Fibroblast of skin of right quadriceps (primary cell): ENCODE measurements around the gene HCK.

Experiments used
- DNase-seq: peaks from one replicate; pipeline ENCODE4 v3.0.0-alpha.2; 2013

HCK gene

DNA sequence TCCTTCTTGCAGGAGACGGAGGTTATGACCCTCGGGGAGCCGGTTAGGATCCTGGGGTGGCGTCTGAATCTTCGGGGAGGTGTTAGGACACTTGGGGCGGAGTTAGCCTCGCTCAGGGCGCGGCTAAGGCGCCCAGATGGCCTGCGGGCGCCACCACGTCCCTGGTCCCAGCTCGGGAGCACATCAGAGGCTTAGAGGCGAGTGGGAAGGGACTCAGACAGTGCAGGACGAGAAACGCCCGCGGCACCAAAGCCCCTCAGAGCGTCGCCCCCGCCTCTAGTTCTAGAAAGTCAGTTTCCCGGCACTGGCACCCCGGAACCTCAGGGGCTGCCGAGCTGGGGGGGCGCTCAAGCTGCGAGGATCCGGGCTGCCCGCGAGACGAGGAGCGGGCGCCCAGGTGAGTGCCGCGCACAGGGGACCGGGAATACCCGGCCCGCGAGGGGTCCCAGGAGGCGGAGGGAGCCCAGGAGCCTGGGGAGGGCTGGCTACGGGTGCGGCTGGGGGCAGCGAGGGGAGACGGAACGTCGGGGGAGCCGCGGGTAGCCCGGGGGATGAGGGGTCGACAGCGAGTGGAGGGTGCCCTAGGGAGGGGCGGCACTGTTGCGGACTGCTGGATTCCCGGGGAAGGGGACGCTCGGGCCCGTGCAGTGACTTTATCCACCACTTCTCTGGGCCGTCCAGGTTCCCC is at the start of gene HCK:
Gene HCK (plus strand): TSS at position 153 of the 688 bp plus-strand sequence.
- DNase-seq, result no peak

DNA sequence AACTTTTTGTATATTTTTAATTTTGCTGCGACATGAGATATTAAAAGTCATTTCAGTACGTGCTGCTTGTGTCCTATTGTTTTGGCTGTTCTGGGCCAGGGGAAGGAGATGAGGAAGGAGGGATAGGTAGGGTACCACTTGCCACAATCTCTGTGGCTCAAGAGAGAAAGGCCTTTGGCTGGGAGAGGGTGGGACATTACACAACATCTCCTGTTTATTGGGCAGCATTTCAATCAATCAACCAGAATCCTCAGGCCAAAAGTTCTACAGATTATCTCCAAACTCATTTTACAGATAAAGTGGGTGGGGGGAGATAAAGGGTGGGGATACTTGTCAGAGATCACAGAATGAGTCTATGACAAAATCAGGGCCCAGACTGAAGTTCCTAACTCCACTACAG is 48.7 kb upstream of the HCK start:
- DNase-seq, result no peak

DNA sequence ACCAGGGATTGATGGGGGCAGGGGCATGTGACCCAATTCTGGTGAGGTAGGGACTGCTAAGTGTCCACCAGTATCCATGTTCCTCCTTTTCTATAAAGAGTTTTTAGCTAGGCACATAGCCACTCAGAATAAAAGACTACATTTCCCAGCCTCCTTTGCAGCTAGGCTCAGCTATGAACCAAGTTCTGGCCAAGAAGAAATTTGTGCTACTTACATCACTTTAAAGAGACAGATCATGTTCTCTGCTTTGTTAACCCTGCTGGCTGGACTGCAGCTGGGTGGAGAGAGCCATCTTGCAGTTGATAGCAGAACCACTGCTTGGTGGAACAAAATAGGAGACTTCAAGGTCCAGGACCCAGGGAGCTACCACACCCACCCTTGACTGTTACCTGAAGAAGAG is 47.1 kb upstream of the HCK start:
- DNase-seq, result peak; percentile 7

DNA sequence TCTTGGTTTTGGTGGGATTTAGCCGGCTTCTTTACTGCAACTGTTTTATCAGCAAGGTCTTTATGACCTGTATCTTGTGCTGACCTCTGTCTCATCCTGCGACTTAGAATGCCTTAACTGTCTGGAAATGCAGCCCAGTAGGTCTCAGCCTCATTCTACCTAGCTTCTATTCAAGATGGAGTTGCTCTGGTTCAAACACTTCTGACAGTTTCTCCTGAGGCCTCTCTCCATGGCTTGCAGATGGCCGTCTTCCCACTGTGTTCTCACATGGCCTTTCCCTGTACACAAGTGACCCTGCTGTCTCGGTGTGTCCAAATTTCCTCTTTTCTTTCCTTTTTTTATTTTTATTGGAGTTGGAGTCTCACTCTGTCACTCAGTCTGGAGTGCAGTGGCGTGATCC is 46.0 kb upstream of the HCK start:
- no peak for DNase-seq

DNA sequence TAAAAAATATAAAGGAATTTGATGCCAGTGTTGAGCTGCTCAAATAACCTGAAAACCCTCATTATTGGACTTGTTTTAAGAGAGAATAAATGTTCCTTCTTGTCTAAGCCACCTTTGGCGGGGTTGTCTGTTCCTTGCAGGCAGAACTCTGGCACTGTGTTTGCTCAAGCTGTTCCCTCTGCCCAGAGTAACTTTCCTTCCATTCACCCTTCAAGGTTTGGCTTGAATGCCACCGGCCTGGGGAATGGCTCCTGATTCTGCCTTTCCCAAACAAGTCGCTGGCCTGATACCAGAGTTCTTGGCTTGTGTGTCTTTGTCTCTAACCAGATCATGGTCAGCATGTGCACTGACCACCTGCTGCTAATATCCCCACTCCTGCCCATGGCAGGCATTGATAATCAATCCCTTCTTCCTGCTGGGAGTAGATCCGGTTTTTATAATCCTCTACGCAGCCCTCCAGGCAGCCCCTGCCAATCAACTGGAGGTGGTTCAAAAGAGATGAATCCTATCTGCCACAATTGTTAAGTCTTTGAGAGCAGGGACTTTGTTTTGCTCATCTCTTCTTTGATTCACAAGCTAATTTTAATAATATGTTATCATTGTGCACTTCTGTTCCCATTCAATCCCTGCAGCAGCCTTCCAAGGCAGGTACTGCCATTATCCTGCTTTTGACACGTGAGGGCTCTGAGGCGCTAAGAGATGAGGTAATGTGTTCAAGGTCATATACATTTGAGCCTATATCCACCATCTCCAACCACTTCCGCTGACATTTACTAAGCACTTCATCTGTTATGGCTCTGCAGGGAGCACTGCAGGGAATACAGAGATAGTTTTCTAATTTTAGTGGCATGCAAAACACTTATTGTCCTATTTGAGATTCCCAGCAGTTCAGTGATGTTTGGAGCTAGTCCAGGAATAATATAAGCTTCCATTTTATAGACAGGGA is 44.9 kb upstream of the HCK start:
- no peak for DNase-seq

DNA sequence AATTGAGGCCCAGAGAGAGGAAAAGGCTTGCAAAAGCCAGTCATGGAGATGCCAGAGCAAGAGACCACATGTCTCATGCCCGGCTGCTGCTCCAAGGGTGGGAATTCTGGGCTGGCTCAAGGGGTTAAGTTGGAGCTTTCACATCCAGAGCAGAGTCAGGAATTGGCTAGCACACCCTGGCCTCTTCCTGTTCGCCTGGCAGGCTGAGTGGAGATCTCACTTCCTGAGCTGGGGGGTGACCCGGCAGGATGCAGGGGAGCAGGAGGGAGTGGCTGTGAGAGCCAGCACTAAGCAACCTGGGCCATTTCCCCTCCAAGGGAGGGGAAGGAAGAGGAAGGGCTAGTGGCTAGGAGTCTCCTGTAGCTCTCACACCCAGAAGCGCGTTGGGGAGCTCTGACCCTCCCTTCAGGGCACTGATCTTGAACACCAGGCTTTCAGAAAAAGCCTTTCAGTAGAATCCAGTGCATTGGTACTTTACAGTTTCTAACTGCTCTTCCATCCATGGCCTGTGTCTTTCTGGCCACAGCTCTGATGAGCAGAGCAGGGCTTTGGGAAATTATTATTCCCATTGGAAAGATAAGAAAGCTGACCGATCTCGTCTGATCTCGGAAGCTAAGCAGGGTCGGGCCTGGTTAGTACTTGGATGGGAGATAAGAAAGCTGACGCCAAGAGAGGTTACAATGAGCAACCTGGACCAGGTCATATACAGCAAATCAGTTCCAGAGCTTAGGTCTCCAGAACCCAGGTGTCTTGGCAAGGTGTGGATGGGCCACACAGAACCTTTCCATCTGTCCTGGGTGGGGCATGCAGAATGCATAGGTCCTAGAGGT is 44.0 kb upstream of the HCK start:
- DNase-seq, result no peak

DNA sequence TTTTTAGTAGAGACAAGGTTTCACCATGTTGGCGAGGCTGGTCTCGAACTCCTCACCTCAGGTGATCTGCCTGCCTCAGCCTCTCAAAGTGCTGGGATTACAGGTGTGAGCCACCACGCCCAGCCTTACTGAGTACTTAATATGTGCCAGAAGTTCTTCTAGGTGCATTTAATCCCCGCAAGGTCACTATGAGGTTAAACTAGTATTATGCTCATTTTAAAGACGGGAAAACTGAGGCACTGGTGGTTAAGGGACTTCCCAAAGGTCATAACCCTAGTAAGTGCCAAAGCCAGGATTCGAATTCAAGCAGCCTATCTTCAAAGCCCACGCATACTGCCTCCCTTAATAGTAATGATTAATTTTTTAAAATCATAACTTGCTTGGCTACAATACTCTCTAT is 42.5 kb upstream of the HCK start:
- DNase-seq, result no peak

DNA sequence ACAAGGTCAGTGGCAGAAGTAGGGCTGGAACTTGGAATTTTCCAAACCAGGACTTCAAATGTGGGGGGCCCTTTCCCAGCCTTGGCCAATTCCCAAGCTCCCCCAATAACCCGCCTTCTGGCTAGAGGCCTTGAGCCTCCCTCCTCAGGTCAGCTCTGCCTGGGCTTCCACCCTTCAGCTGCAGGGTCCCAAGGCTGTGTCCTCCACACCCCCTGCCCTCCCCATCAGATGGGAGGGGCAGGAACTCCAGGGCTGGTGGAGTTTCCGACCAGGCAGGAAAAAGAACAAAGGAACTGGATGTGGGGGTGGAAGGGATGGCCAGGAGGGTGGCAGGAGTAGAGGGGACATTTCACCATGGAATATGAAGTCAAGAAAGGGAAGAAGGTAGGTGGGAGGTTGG is 41.9 kb upstream of the HCK start, which contains the start of gene CCM2L:
Gene CCM2L (plus strand): TSS at position 338 of the 400 bp plus-strand sequence. CDS start 17 bp downstream, at position 355.
- no peak for DNase-seq

DNA sequence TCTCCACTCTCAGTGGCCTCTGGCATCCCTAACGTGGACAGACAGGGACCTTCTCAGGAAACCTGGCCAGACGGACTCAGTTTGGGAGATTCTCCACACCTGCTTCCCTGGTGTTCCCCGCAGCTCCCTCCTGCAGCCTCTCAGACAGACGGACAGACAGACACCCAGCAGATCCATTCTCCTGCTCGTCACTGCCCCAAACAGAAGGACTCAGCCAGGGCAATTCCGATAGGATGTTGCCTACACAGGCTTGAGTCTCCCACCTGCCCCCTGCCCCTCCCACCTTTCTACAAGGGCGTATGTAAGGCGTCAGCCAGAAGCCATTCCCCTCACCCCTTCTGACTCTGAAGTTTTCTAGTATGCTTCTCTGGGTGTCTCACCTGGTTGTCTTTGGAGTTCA is 41.4 kb upstream of the HCK start:
- DNase-seq, result no peak

DNA sequence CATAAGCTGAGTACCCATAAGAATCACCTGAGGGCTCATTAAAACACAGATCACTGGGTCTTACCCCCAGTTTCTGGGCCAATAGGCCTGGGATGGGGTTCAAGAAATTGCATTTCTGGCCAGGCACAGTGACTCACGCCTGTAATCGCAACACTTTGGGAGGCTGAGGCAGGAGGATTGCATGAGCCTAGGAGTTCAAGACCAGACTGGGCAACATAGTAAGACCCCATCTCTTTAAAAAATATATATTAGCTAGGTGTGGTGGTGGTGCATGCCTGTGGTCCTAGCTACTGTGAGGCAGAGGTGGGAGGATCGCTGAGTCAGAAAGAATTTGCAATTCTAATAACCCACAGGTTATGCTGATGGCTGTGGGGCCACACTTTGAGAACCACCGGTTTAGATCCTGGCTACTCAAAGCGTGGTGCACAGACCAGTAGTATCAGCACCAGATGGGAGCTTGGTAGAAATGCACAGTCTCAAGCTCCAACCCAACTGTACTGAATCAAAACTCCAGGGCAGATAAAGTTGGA is 39.8 kb upstream of the HCK start:
- DNase-seq, result no peak

DNA sequence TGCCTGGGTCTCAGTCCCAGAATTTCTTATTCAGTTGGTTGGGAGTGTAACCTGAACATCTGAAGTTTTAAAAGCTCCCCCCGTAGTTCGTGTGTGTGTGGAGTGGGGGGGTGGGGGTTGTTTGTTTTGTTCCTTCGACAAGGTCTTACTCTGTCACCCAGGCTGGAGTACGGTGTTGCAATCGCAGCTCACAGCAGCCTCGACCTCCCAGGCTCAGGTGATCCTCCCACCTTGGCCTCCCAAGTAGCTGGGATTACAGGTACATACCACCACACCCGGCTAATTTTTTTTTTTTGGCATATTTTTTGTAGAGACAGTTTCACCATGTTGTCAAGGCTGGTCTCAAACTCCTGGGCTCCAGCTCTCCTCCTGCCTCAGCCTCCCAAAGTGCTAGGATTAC is 38.7 kb upstream of the HCK start:
- DNase-seq, result no peak

DNA sequence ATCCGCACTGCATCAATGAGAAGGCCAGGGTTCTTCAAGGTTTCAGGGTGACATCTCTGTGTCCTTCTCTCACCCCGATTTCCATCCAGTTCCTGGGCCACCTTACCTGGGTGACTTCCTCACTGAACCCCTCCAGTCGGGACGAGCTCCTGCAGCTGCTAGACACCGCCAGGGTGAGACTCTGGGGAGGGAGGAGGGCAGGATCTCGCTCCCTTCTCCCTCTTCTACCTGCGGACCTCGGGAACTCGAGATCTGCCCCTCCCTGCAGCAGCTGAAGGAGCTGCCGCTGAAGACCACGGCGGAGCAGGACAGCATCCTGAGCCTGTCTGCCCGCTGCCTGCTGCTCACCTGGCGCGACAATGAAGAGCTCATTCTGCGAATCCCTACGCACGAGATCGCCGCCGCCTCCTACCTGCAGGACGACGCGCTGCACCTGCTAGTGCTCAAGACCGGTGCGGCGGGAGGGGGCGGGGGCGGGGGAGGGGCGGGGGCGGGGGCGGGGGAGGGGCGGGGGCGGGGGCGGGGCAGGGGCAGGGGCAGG is 34.3 kb upstream of the HCK start:
- no peak for DNase-seq

DNA sequence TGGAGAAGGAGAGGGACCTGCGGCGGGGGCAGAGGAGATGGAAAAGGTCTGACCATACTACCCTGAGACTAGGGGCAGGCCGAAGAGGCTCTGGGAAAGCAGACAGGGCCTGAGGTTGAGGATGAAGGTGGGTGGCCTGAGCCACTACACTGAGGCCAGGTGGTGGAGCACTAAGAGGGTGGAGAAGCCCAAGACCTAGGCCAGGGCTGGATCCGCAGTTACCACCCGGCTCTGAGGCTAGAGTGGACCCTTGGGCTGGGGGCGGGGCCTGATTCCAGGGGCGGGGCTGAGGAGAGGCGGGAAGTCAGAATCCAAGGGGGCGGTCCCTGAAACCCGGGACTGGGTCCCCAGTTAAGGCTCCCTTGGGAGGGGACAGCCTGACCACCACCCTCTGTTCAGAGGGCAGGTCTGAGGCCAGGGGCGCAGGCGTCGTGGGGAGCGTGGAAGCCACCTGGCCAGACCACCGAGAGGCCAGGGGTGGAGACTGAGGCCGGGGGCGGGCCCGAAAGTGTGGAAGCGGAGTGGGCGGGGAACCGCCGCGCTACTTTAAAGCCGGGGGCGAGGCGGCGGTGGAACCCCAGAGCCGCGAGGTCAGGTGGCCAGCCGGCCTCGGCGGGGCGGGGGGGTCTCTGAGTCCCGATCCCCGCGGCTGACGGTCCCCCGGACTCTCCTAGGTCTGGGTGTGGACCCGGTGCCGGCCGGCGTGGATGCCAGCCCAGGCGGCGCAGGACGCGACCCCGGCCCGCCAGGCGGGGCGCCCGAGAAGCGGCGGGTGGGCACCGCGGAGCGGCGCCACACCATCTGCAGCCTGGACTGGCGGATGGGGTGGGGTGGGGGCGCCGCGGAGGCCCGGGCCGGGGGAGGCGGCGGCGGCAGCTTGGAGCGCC is 33.5 kb upstream of the HCK start:
- DNase-seq, result no peak

DNA sequence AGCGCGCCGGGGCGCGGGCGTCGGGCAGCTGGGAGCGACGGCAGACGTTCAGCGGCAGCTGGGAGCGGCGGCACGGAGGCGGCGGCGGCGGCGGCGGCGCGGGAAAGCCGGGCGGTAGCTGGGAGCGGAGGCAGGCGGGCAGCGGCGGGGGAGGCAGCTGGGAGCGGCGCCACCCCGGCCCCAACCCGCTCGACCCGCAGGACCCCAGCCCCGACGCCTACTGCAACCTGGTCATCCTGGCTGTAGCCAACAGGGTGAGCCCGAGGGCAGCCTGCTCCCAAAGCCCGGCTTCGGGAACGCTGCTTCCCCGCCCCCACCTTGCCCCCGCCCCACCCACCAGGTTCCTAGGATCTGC is 32.9 kb upstream of the HCK start:
- no peak for DNase-seq

DNA sequence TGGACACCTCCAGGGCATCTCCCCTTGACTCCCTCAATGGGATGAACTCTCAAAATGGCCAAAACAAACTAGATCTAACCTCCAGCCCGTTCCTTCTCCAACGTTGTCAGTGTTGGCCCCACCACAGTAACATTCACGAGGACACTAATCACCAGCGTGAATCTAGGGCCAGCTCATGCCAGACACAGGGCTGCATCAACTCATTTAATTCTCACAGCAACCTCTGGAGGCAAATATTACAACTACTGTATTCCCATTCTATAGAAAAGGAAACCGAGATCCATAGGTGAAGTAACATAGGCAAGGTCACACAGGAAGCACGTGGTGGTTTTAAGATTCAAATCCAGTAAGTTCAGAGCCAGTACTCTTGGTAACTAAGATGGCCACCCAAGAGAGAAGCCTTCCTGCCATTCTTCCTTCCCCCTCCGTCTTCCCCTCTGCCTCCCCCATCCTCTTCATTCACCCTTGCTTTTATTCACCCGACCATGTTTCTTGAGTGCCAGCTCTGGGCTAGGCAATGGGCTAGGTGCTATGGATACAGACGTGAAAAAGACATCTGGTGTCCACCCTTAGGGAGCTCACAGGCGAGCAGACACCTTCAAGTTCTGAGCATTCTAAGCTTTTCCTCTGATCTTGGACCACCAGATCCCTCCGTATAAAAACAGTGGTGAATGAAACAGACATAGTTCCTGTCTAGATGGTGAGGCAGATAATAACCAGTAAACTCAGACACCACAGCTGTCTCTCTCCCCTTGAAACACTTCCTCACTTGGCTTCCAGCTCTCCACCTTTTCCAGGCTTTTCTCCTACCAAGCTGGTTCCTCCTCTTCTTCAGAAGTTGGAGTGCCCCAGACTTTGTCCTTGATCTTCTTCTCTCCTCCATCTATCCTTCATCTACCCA is 32.2 kb upstream of the HCK start:
- no peak for DNase-seq

DNA sequence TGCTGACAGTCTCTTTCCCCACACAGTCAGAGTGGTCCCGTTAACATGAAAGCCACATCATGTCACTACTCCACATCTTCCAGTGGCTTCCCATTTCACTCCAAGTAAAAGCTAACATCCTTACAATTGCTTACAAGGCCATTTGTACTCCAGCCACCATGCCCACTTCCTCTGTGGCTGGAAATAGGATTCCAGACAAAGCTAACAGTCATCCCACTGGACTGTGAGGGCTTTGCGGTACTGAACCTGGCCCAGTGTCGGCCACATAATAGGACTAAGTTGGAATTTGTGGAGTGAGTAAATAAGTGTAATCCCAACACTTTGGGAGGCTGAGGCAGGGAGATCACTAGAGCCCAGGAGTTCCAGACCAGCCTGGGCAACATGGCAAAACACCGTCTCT is 31.0 kb upstream of the HCK start:
- no peak for DNase-seq

DNA sequence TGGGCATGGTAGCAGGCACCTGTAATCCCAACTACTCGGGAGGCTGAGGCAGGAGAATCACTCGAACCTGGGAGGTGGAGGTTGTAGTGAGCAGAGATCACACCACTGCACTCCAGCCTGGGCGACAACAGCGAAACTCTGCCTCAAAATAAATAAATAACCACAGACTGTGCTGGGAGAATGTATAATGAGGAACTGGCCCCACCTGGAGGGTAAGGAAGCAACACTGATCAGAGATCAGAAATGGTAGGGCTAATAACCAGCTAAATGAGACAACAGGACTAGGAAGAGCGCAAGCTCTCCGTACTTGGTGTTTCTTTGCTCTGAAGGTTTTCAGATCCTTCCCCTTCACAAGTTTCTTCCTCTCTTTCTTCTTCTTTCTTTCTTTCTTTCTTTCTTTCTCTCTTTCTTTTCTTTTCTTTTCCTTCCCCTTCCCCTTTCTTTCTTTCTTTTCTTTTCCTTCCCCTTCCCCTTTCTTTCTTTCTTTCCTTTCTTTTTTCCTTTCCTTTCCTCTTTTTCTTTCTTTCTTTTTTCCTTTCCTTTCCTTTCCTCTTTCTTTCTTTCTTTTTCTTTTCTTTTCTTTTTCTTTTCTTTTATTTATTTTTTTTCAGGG is 27.3 kb upstream of the HCK start:
- DNase-seq, result no peak

DNA sequence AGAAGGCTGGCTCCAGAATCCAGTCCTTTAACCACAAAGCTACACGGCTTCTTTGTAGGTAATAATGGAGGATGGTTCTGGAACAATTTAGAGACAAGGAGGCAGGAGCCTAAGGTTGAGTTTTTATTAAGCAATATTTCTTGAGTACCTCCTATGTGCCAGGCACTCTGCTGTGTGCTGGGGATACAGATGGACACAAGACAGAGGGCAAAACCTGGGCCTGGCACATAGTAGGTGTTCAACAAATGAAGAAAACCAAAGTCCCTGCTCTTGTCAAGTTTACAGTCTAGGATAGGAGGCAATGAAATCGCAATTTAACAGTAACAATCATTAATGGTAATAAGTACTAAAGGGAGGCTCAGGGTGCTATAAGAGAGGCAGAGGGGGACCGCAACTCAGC is 24.4 kb upstream of the HCK start:
- DNase-seq, result no peak

DNA sequence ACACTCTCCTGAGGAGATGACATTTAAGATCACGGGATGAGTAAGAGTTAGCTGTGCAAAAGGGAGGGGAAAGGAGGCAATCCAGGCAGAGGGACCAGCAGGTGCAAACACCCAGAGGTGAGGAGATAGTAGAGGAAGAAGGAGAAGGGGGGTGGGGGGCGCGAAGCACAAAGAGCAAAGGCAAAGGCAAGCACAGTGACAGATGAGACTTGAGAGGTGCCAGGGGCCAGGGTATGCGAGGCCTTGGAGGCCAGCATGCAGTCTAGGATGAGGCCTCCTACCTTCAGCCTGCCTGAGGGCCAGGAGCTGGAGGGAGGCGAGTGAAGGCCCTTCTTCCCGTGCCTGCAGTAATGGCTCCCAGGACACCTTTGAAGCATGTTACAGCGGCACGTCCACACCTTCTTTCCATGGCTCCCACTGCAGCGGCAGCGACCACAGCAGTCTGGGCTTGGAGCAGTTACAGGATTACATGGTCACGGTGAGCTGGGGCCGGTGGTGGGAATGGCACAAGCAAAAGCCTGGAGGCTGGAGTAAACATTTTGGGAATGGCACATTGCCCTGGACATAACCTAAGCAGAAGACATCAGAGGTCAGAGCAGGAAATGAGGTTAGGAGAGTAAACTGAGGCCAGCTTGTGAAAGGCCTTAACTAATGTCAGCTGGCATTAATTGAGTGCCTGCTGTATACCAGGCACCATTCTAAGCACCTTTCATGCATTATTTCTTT is 23.2 kb upstream of the HCK start:
- no peak for DNase-seq

DNA sequence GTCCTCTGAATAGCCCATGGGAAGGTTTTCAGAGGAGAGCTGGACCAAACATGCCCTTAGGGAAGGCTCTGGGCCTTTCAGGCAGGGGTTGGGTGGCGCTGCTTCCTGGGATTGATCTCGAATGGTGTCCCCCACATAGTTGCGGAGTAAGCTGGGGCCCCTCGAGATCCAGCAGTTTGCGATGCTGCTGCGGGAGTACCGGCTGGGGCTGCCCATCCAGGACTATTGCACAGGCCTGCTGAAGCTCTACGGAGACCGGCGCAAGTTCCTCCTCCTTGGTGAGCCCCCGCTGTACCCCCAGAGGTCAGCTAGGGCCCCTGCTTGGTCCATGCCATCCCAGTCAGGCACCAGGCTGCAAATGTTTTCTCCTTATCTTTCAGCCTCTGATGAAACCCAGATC is 22.5 kb upstream of the HCK start:
- no peak for DNase-seq
